ENCODE data around the gene FAM171A1.

Gene FAM171A1

DNA sequence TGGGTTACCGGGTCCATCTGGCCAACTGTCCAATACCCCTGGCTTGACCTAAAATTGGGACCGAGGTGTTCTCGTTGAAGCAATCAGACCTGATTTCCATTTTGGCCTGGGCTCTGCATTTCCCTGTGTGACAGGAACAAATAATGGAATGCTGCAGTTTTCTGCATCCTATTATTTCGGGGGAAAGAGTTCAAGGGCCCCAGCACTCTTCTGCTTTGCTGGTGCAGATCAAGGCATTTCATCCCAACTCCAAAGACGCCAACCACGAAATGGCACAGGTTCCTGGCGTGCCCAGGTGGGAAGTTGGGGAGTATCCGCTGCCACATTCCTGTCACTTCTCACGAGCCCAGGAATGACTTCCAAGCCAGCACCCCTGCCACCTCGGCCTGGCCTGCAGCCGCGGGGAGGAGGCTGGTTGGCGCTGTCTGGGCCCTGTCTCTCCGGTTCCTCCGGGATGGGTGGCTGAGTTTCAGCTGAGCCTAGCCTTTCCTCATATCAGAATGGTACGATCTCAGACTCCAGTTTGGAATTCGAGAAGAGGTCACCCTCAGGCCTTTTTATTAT, 56.5 kb downstream of the FAM171A1 start:
- WGBS (ENCODE audit: extremely low coverage, insufficient coverage, insufficient read length) = no CpG with 5 or more reads among the region's 17 CpGs
- H2AFZ ChIP-seq (ENCODE audit: insufficient read depth, low read length, poor library complexity) = no peak overlapping the region
- H3K36me3 ChIP-seq (ENCODE audit: control insufficient read depth in 1 of 2, insufficient read depth in 2 of 2, low read length in 2 of 2) = no peaks in the 10 kb centered on the region
- H3K79me2 ChIP-seq (ENCODE audit: control insufficient read depth, insufficient read depth, low read length, poor library complexity) = no peaks in the 10 kb centered on the region
- no peak overlapping the region for H3K4me2 ChIP-seq (ENCODE audit: low read length)
- no peaks in the 10 kb centered on the region for H3K9me3 ChIP-seq (ENCODE audit: insufficient read depth, low read depth, low read length)
- H3K23ac ChIP-seq (ENCODE audit: low read length) = no peak overlapping the region
- H3K4me3 ChIP-seq (ENCODE audit: low read depth, low read length) = no peak overlapping the region
- H2BK120ac ChIP-seq (ENCODE audit: insufficient read depth, low read length, poor library complexity) = no peak overlapping the region
- H3K14ac ChIP-seq (ENCODE audit: low read length) = no peak overlapping the region
- no peak for DNase-seq
- no peak overlapping the region for H4K12ac ChIP-seq (ENCODE audit: low read depth, low read length)
- H2BK5ac ChIP-seq (ENCODE audit: low read depth, low read length, poor library complexity) = no peak overlapping the region
- no peak overlapping the region for H4K8ac ChIP-seq (ENCODE audit: low read depth, low read length)
- H3K79me1 ChIP-seq (ENCODE audit: low read length) = no peaks in the 10 kb centered on the region
- no peak overlapping the region for H2AK5ac ChIP-seq (ENCODE audit: low read length)
- no peak overlapping the region for H2BK12ac ChIP-seq (ENCODE audit: low read length)
- H3K4ac ChIP-seq (ENCODE audit: low read depth, low read length) = no peak overlapping the region
- H3K4me1 ChIP-seq (ENCODE audit: control insufficient read depth in 1 of 2, insufficient read depth in 2 of 2, low read length in 2 of 2) = peaks cover 13 to 18% of the 10 kb centered on the region in 2 experiments
- peak overlapping the region; percentile 42 for H3K18ac ChIP-seq (ENCODE audit: low read length)
- no peaks in the 10 kb centered on the region for H3K27me3 ChIP-seq (ENCODE audit: insufficient read depth, low read length)
- no peak overlapping the region for H3K9ac ChIP-seq (ENCODE audit: low read length)
- no peak overlapping the region for H4K91ac ChIP-seq (ENCODE audit: low read depth, low read length)
- no peak overlapping the region for H3K27ac ChIP-seq (ENCODE audit: low read depth, low read length)

DNA sequence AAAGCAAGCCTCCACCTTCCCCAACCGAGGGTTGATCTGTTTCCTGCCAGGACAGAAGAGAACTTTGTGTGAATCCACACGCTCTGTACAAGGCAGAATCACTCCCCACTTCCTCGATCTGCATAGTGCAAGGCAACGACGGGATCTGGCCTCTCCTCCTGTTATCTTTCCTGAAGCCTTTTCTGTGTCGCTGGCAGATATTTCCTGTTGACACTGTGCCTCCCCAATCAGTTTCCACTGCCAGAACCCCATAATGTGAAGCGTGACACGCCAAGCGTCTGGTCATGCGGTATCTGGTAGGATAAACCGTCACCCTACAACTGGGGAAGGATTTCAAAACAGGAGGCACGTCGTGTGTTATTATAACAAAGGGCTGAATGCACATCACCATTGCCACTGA, 57.2 kb downstream of the FAM171A1 start:
- Histone ChIP-seq H3K4me2 (ENCODE audit: low read length) (peak overlapping the region; percentile 31), H3K4me1 (ENCODE audit: control insufficient read depth in 1 of 2, insufficient read depth in 2 of 2, low read length in 2 of 2) (peaks cover 13 to 18% of the 10 kb centered on the region in 2 experiments), H2BK120ac (ENCODE audit: insufficient read depth, low read length, poor library complexity) (no peak overlapping the region), H4K12ac (ENCODE audit: low read depth, low read length) (no peak overlapping the region), H3K79me1 (ENCODE audit: low read length) (no peaks in the 10 kb centered on the region), H4K91ac (ENCODE audit: low read depth, low read length) (no peak overlapping the region), H3K27ac (ENCODE audit: low read depth, low read length) (no peak overlapping the region), H3K23ac (ENCODE audit: low read length) (no peak overlapping the region), H3K36me3 (ENCODE audit: control insufficient read depth in 1 of 2, insufficient read depth in 2 of 2, low read length in 2 of 2) (no peaks in the 10 kb centered on the region), H3K9ac (ENCODE audit: low read length) (no peak overlapping the region), H2AFZ (ENCODE audit: insufficient read depth, low read length, poor library complexity) (no peak overlapping the region), H2BK12ac (ENCODE audit: low read length) (no peak overlapping the region), H3K4ac (ENCODE audit: low read depth, low read length) (no peak overlapping the region), H3K9me3 (ENCODE audit: insufficient read depth, low read depth, low read length) (no peaks in the 10 kb centered on the region), H3K4me3 (ENCODE audit: low read depth, low read length) (no peak overlapping the region), H3K14ac (ENCODE audit: low read length) (no peak overlapping the region), H2BK5ac (ENCODE audit: low read depth, low read length, poor library complexity) (no peak overlapping the region), H3K79me2 (ENCODE audit: control insufficient read depth, insufficient read depth, low read length, poor library complexity) (no peaks in the 10 kb centered on the region), H3K18ac (ENCODE audit: low read length) (no peak overlapping the region), H3K27me3 (ENCODE audit: insufficient read depth, low read length) (no peaks in the 10 kb centered on the region), H2AK5ac (ENCODE audit: low read length) (no peak overlapping the region), H4K8ac (ENCODE audit: low read depth, low read length) (no peak overlapping the region)
- no peak for DNase-seq
- WGBS (ENCODE audit: extremely low coverage, insufficient coverage, insufficient read length) = no CpG with 5 or more reads among the region's 13 CpGs

DNA sequence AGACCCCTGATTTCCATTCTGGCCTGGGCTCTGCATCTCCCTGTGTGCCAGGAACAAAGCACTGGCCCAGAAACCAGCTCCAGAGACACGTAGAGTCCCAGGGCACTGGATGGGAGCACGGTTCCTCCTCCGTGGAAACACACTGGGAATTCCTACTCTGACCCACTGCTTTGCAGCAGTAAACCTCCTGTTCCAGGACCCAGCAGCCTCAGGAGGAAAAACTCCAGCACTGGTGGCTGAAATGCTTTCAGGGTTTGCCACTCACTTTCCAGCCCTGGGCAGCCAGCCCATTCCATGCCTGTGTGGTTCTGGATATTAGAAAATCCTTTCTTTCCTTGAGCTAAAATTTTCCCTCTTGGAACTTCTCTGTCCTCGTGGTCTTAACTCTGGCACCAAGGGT, 58.0 kb downstream of the FAM171A1 start:
- H2BK120ac ChIP-seq (ENCODE audit: insufficient read depth, low read length, poor library complexity) = no peak overlapping the region
- no peak overlapping the region for H4K8ac ChIP-seq (ENCODE audit: low read depth, low read length)
- no peak for DNase-seq
- no peaks in the 10 kb centered on the region for H3K79me1 ChIP-seq (ENCODE audit: low read length)
- H3K4me2 ChIP-seq (ENCODE audit: low read length) = no peak overlapping the region
- no peaks in the 10 kb centered on the region for H3K36me3 ChIP-seq (ENCODE audit: control insufficient read depth in 1 of 2, insufficient read depth in 2 of 2, low read length in 2 of 2)
- no peak overlapping the region for H4K91ac ChIP-seq (ENCODE audit: low read depth, low read length)
- peaks cover 13 to 18% of the 10 kb centered on the region in 2 experiments for H3K4me1 ChIP-seq (ENCODE audit: control insufficient read depth in 1 of 2, insufficient read depth in 2 of 2, low read length in 2 of 2)
- no peak overlapping the region for H3K27ac ChIP-seq (ENCODE audit: low read depth, low read length)
- no peak overlapping the region for H3K14ac ChIP-seq (ENCODE audit: low read length)
- no peak overlapping the region for H2BK12ac ChIP-seq (ENCODE audit: low read length)
- H3K27me3 ChIP-seq (ENCODE audit: insufficient read depth, low read length) = no peaks in the 10 kb centered on the region
- no peak overlapping the region for H3K18ac ChIP-seq (ENCODE audit: low read length)
- no peak overlapping the region for H3K9ac ChIP-seq (ENCODE audit: low read length)
- WGBS (ENCODE audit: extremely low coverage, insufficient coverage, insufficient read length) = no CpG with 5 or more reads among the region's 4 CpGs
- H2BK5ac ChIP-seq (ENCODE audit: low read depth, low read length, poor library complexity) = no peak overlapping the region
- H3K4me3 ChIP-seq (ENCODE audit: low read depth, low read length) = no peak overlapping the region
- no peaks in the 10 kb centered on the region for H3K79me2 ChIP-seq (ENCODE audit: control insufficient read depth, insufficient read depth, low read length, poor library complexity)
- H3K23ac ChIP-seq (ENCODE audit: low read length) = no peak overlapping the region
- H2AK5ac ChIP-seq (ENCODE audit: low read length) = no peak overlapping the region
- no peak overlapping the region for H2AFZ ChIP-seq (ENCODE audit: insufficient read depth, low read length, poor library complexity)
- H3K4ac ChIP-seq (ENCODE audit: low read depth, low read length) = no peak overlapping the region
- H4K12ac ChIP-seq (ENCODE audit: low read depth, low read length) = no peak overlapping the region
- H3K9me3 ChIP-seq (ENCODE audit: insufficient read depth, low read depth, low read length) = no peaks in the 10 kb centered on the region

DNA sequence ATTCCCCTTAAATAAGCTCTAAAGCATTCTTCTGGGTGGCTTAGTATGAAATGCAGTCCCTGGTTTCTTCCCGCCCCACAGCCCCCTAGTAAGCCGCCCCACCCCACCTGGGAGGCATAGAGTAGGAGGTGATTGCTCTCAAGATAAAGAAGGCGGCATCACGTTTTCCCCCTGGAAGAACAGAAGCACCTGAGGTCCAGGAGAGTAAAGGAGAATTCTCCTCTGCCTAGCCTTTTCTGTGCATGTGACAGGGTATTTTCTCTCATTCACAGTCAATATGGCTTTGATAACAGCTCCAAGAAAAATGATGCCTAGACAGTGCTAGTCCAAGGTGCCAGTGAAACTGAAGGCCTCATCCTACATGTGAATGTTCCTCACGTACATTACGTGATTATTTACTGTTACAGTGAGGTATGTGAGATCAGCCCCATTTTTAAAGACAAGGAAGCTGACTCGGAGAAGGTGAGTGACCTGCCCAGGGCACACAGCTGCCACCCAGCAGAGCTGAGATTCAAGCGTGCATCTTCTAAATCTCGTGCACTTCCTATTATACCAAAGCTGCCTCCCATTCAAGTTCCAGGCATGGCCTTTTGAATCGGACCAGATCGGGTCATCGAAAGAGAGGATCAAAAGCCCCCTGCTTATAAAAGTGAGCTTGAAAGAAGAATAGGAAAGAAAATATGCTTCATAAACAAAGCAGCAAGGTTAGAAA, 59.4 kb downstream of the FAM171A1 start:
- no peaks in the 10 kb centered on the region for H3K79me1 ChIP-seq (ENCODE audit: low read length)
- no peaks in the 10 kb centered on the region for H3K9me3 ChIP-seq (ENCODE audit: insufficient read depth, low read depth, low read length)
- peaks cover 13 to 17% of the 10 kb centered on the region in 2 experiments for H3K4me1 ChIP-seq (ENCODE audit: control insufficient read depth in 1 of 2, insufficient read depth in 2 of 2, low read length in 2 of 2)
- H2BK5ac ChIP-seq (ENCODE audit: low read depth, low read length, poor library complexity) = no peak overlapping the region
- no peak overlapping the region for H2AFZ ChIP-seq (ENCODE audit: insufficient read depth, low read length, poor library complexity)
- no peak overlapping the region for H3K18ac ChIP-seq (ENCODE audit: low read length)
- H4K91ac ChIP-seq (ENCODE audit: low read depth, low read length) = no peak overlapping the region
- no peak overlapping the region for H3K23ac ChIP-seq (ENCODE audit: low read length)
- no peak overlapping the region for H4K8ac ChIP-seq (ENCODE audit: low read depth, low read length)
- H3K4ac ChIP-seq (ENCODE audit: low read depth, low read length) = no peak overlapping the region
- H4K12ac ChIP-seq (ENCODE audit: low read depth, low read length) = no peak overlapping the region
- H3K4me2 ChIP-seq (ENCODE audit: low read length) = no peak overlapping the region
- H2AK5ac ChIP-seq (ENCODE audit: low read length) = no peak overlapping the region
- H2BK120ac ChIP-seq (ENCODE audit: insufficient read depth, low read length, poor library complexity) = no peak overlapping the region
- no CpG with 5 or more reads among the region's 12 CpGs for WGBS (ENCODE audit: extremely low coverage, insufficient coverage, insufficient read length)
- no peak overlapping the region for H3K27ac ChIP-seq (ENCODE audit: low read depth, low read length)
- no peaks in the 10 kb centered on the region for H3K27me3 ChIP-seq (ENCODE audit: insufficient read depth, low read length)
- no peak overlapping the region for H3K14ac ChIP-seq (ENCODE audit: low read length)
- no peak overlapping the region for H3K9ac ChIP-seq (ENCODE audit: low read length)
- no peak for DNase-seq
- H2BK12ac ChIP-seq (ENCODE audit: low read length) = no peak overlapping the region
- H3K36me3 ChIP-seq (ENCODE audit: control insufficient read depth in 1 of 2, insufficient read depth in 2 of 2, low read length in 2 of 2) = no peaks in the 10 kb centered on the region
- H3K79me2 ChIP-seq (ENCODE audit: control insufficient read depth, insufficient read depth, low read length, poor library complexity) = no peaks in the 10 kb centered on the region
- no peak overlapping the region for H3K4me3 ChIP-seq (ENCODE audit: low read depth, low read length)

All from trophoblast cell (in vitro differentiated cells and primary cell).